22Rv1 (cell line): Measurements from ENCODE around the gene SNAP23.

Experiments used
- CTCF ChIP-seq: fragments of 450-650 bp; IDR thresholded peaks from 2 replicates; pipeline ENCODE4 v1.5.1; 2017; ENCODE audit warnings: mild to moderate bottlenecking
- ZFX ChIP-seq: fragments of 450-650 bp; IDR thresholded peaks from 2 replicates; pipeline ENCODE4 v1.6.1; 2017; ENCODE audit warnings: antibody characterized with exemption, borderline replicate concordance

GRCh38 chr15:42533246-42533645, 37.8 kb downstream of the SNAP23 start:
- no peak for TF ChIP-seq CTCF
- TF ChIP-seq ZFX = no peak
